Measurements from ENCODE around the gene CCNY. TPM values are rescaled to one million over a fixed set of nuclear protein-coding genes. Genes with fewer than 3 reads are reported as not detected.
A peak's percentile ranks its signal among the peaks of the same experiment; 100 is the strongest.

CCNY gene
- total RNA-seq, 1 experiment from 2014 or later, result 53.3 TPM

- peaks cover 20% of the 10 kb centered on the region for H3K9me3 Mint-ChIP-seq
- no peak overlapping the region for H3K4me3 Mint-ChIP-seq
- CTCF ChIA-PET, result interaction anchor here (1.0 kb wide), 1 partner anchor 8 kb away, joined by 4 read pairs; no protein-coding TSS in a partner anchor
- H3K36me3 Mint-ChIP-seq, result peaks cover 27% of the 10 kb centered on the region
- H3K27ac Mint-ChIP-seq, result no peak overlapping the region
- no peak for DNase-seq (ENCODE audit: low spot score)
- H3K4me1 Mint-ChIP-seq, result peaks cover 14% of the 10 kb centered on the region
- TF ChIP-seq FOXP1 (CRISPR knock-in tag; IDR thresholded peaks at IDR 0.05; ENCODE audit: borderline replicate concordance), result no peak
- TF ChIP-seq MLX (CRISPR knock-in tag; IDR thresholded peaks at IDR 0.05), result no peak
- TF ChIP-seq OVOL2 (CRISPR knock-in tag; IDR thresholded peaks at IDR 0.05; ENCODE audit: borderline replicate concordance), result no peak
- no peak for TF ChIP-seq MAX (CRISPR knock-in tag; IDR thresholded peaks at IDR 0.05)
- no peak for TF ChIP-seq NFE2L1 (CRISPR knock-in tag; IDR thresholded peaks at IDR 0.05)
- no peak for TF ChIP-seq USF2 (CRISPR knock-in tag; IDR thresholded peaks at IDR 0.05)
- no peak for TF ChIP-seq CTCF (IDR thresholded peaks at IDR 0.05)
- peak; percentile 81 for TF ChIP-seq ZNF121 (CRISPR knock-in tag; IDR thresholded peaks at IDR 0.05)
- TF ChIP-seq PRDM15 (CRISPR knock-in tag; IDR thresholded peaks at IDR 0.05), result no peak
- no peak for TF ChIP-seq STAT6 (CRISPR knock-in tag; conservative IDR thresholded peaks at IDR 0.05; ENCODE audit: low read depth)
- no peak for TF ChIP-seq E2F4 (CRISPR knock-in tag; IDR thresholded peaks at IDR 0.05; ENCODE audit: borderline replicate concordance, low read depth)
- TF ChIP-seq GTF2I (CRISPR knock-in tag; conservative IDR thresholded peaks at IDR 0.05), result 0 out of 2 replicates have a peak, but pooled peaks have one; percentile 53
- TF ChIP-seq ZNF317 (CRISPR knock-in tag; IDR thresholded peaks at IDR 0.05; ENCODE audit: borderline replicate concordance, low read depth), result no peak
- TF ChIP-seq E2F1 (CRISPR knock-in tag; IDR thresholded peaks at IDR 0.05), result no peak
- no peaks in the 10 kb centered on the region for H3K27me3 Mint-ChIP-seq (ENCODE audit: low read depth)
- no peak for ATAC-seq
- POLR2A ChIA-PET, result no interaction called here
Observed at GRCh38 chr10:35409808-35410207, 73.5 kb downstream of the CCNY start.

All from WTC11 (cell line).